H1 (cell line): Measurements from ENCODE around the gene GPM6B. TPM values are rescaled to one million over a fixed set of nuclear protein-coding genes. Genes with fewer than 3 reads are reported as not detected.

ENCODE experiments used
- ATF3 ChIP-seq: IDR thresholded peaks from 2 replicates; pipeline ENCODE4 v1.6.1; 2011; ENCODE audit warnings: low read depth, mild to moderate bottlenecking, low read length; ENCODE audit not compliant: insufficient read depth
- CHD7 ChIP-seq: fragments of 300-600 bp; sonication (generic); IDR thresholded peaks from 2 replicates; pipeline ENCODE4 v1.7.1; 2012; ENCODE audit warnings: low read length, moderate library complexity, mild to moderate bottlenecking, inconsistent platforms; ENCODE audit not compliant: insufficient replicate concordance
- E2F6 ChIP-seq: IDR thresholded peaks from 2 replicates; pipeline ENCODE4 v1.6.1; 2012; ENCODE audit warnings: inconsistent platforms
- polyA plus RNA-seq, 7 experiments: library from polyadenylated mRNA; depleted of rRNA in 3 of 7; stranded (reverse) in 5 of 7; unstranded in 2 of 7; fragments of >200 nt in 5 of 7; fragments of 200-250 nt in 2 of 7; gene quantifications; 1 replicate in 5 of 7; 2 replicates in 1 of 7; 4 replicates in 1 of 7; pipeline versions ENCODE4 v1.2.1 to v1.2.3, GENCODE V29; 2011 to 2013; ENCODE audit warnings: missing spikeins in 2 of 7, mixed read lengths in 2 of 7
- total RNA-seq: library from RNA; stranded (reverse); fragmentation: NEBNext Ultra II Directional; extraction: Animal tissue kit (Norgen Biotek cat#: 25700); gene quantifications from 2 replicates; pipeline ENCODE4 v1.2.1, GENCODE V29; 2021

The GPM6B gene
- total and polyA plus RNA-seq, 2 of the 8 experiments (the other 6 are each of a cell fraction or from before 2014, with no cell fraction given): 132 to 175 TPM

GRCh38 chrX:13761606-13762414, 55.1 kb downstream of the GPM6B start (continued):
- TF ChIP-seq CHD7 (peak; percentile 68), ATF3 (no peak), E2F6 (no peak)
- TF ChIP-seq, all 59 proteins: peak for 3
